Measurements from ENCODE around the gene PPIE.

Gene PPIE

DNA sequence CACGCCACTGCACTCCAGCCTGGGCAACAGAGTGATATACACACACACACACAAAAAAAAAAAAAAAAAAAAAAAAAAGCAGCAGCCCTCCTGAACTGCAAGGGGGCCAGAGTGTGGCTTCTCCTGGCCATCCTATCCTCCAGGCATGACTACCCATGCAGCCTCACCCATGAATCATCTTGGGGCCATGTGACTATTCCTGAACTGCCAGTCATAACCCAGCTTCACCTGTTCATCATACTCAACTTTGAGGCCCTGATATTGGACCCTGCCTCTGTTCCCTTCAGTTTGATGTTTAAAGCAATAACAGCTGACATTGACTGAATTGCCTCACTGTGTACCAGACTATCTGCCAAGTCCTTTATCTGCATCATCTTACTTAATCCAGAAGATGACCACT is 44.7 kb upstream of the PPIE start:
- Histone ChIP-seq H3K9ac (ENCODE audit: insufficient read length) (no peak overlapping the region), H3K27ac (no peak overlapping the region), H3K36me3 (ENCODE audit: insufficient read depth, low read length) (no peaks in the 10 kb centered on the region), H3K4me3 (no peak overlapping the region), H3K9me3 (ENCODE audit: low read depth, low read length) (no peaks in the 10 kb centered on the region)
- TF ChIP-seq EZH2 (IDR thresholded peaks at IDR 0.05) (no peak), POLR2AphosphoS5 (IDR thresholded peaks at IDR 0.05; ENCODE audit: borderline replicate concordance, low read depth, low read length) (no peak), FOXP2 (optimal IDR thresholded peaks at IDR 0.05; ENCODE audit: control extremely low read depth, extremely low read length, insufficient read depth) (no peak)
- no peak for DNase-seq (ENCODE audit: low read depth, low spot score)

DNA sequence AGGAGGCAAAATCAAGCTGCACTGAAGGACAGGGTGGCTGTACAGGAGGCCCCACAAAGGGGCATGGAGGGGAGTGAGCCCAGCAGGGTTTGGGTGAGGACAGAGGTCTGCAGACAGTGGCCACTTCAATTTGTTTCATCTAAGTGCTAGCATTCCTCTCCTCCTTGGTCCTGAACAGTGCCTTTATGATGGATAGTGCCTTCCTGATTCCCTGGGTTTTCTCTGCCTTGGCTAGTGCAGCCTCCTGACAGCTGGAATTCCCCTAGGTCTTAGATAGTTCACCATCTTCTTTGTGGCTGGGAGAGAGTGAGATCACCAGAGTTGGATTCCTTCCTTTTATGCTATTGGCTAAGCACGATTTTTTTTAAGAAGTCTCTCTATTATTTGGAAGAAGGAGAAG is 43.7 kb upstream of the PPIE start:
- Histone ChIP-seq H3K9ac (ENCODE audit: insufficient read length) (no peak overlapping the region), H3K27ac (no peak overlapping the region), H3K4me3 (no peak overlapping the region), H3K9me3 (ENCODE audit: low read depth, low read length) (no peaks in the 10 kb centered on the region), H3K36me3 (ENCODE audit: insufficient read depth, low read length) (no peaks in the 10 kb centered on the region)
- no peak for DNase-seq (ENCODE audit: low read depth, low spot score)
- TF ChIP-seq EZH2 (IDR thresholded peaks at IDR 0.05): no peak
- no peak for TF ChIP-seq FOXP2 (optimal IDR thresholded peaks at IDR 0.05; ENCODE audit: control extremely low read depth, extremely low read length, insufficient read depth)
- TF ChIP-seq POLR2AphosphoS5 (IDR thresholded peaks at IDR 0.05; ENCODE audit: borderline replicate concordance, low read depth, low read length): no peak

DNA sequence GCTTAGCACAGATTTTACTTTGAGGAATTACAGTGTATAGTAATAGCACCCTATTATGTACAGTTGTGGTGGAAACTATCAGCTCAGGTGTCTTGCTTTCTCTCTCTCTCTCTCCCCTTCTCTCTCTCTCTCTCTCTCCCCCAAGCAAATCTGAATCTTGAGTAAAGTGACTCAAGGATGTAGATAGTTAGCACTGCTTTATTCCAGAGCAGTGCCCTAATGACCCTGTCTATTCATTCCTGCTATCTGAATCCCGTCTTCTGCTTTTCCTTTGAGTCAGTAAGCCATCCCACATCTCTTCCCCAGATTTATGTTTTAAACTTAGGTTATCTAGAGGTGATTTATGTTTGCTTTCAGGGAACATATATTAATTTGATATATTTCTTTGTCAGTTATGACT is 42.2 kb upstream of the PPIE start:
- no peak overlapping the region for H3K9ac ChIP-seq (ENCODE audit: insufficient read length)
- no peak overlapping the region for H3K27ac ChIP-seq
- DNase-seq (ENCODE audit: low read depth, low spot score): no peak
- TF ChIP-seq FOXP2 (optimal IDR thresholded peaks at IDR 0.05; ENCODE audit: control extremely low read depth, extremely low read length, insufficient read depth) (no peak), EZH2 (IDR thresholded peaks at IDR 0.05) (no peak), POLR2AphosphoS5 (IDR thresholded peaks at IDR 0.05; ENCODE audit: borderline replicate concordance, low read depth, low read length) (no peak)
- no peaks in the 10 kb centered on the region for H3K9me3 ChIP-seq (ENCODE audit: low read depth, low read length)
- H3K4me3 ChIP-seq: no peak overlapping the region
- no peaks in the 10 kb centered on the region for H3K36me3 ChIP-seq (ENCODE audit: insufficient read depth, low read length)

DNA sequence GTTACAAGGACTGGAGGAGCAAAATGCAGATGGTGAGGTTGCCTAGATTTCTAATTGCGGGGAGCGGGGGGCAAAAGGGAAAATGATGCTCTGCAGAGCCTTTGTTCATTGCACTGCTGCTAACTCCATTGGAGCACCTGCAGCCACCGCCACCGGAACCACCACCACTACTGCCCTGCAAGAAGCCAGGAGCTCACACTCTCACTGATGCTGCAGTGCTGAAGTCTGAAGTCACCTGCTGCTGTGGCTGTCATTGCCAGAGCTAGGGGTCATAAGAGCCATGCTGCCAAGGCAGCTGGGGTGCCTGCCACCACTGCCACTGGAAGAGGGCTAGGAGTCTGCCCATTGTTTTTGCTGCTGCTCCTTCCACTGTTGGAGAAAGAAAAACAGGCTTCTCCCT is 40.1 kb upstream of the PPIE start:
- TF ChIP-seq EZH2 (IDR thresholded peaks at IDR 0.05) (no peak), POLR2AphosphoS5 (IDR thresholded peaks at IDR 0.05; ENCODE audit: borderline replicate concordance, low read depth, low read length) (no peak), FOXP2 (optimal IDR thresholded peaks at IDR 0.05; ENCODE audit: control extremely low read depth, extremely low read length, insufficient read depth) (no peak)
- Histone ChIP-seq H3K9me3 (ENCODE audit: low read depth, low read length) (no peaks in the 10 kb centered on the region), H3K9ac (ENCODE audit: insufficient read length) (no peak overlapping the region), H3K4me3 (no peak overlapping the region), H3K27ac (no peak overlapping the region), H3K36me3 (ENCODE audit: insufficient read depth, low read length) (no peaks in the 10 kb centered on the region)
- no peak for DNase-seq (ENCODE audit: low read depth, low spot score)

DNA sequence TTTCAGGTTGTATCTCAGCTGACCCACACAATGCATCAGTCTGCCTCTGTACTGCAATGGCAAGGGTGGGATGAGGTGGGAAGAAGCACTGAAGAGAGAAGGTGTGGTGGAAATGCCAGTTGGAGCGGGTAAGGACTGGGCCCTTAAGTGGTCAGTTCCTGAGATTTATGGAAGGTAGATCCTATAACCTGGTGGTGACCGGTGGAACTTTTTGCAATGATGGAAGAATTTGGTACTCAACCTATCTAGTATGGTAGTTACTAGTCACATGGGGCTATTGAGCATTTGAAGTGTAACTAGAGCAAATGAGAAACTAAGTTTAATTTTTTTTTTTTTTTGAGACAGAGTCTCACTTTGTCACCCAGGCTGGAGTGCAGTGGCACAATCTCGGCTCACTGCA is 39.3 kb upstream of the PPIE start:
- no peak overlapping the region for H3K9ac ChIP-seq (ENCODE audit: insufficient read length)
- no peak for DNase-seq (ENCODE audit: low read depth, low spot score)
- H3K4me3 ChIP-seq: no peak overlapping the region
- no peaks in the 10 kb centered on the region for H3K36me3 ChIP-seq (ENCODE audit: insufficient read depth, low read length)
- TF ChIP-seq FOXP2 (optimal IDR thresholded peaks at IDR 0.05; ENCODE audit: control extremely low read depth, extremely low read length, insufficient read depth) (no peak), POLR2AphosphoS5 (IDR thresholded peaks at IDR 0.05; ENCODE audit: borderline replicate concordance, low read depth, low read length) (no peak), EZH2 (IDR thresholded peaks at IDR 0.05) (no peak)
- H3K27ac ChIP-seq: no peak overlapping the region
- H3K9me3 ChIP-seq (ENCODE audit: low read depth, low read length): no peaks in the 10 kb centered on the region

DNA sequence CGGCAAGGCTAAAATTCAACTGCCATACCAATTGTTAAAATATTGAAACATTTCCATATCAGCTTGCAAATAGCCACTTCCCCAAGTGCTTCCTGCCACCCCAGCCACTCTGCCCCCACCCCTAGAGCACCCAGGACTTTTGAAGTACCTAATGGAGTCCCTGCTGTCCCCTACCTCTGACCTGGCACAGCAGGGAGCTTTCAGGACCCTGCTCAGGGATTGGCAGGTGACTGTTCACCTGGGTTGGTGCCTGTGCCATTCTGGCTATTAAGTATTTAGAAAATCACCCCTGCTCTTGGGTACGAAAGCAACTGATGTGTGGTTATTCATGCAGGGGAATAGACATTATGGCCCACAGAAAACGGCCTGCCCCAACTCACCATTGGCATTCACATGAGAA is 38.3 kb upstream of the PPIE start:
- no peak overlapping the region for H3K4me3 ChIP-seq
- no peak for DNase-seq (ENCODE audit: low read depth, low spot score)
- H3K27ac ChIP-seq: no peak overlapping the region
- no peak overlapping the region for H3K9ac ChIP-seq (ENCODE audit: insufficient read length)
- TF ChIP-seq FOXP2 (optimal IDR thresholded peaks at IDR 0.05; ENCODE audit: control extremely low read depth, extremely low read length, insufficient read depth): no peak
- TF ChIP-seq POLR2AphosphoS5 (IDR thresholded peaks at IDR 0.05; ENCODE audit: borderline replicate concordance, low read depth, low read length): no peak
- TF ChIP-seq EZH2 (IDR thresholded peaks at IDR 0.05): no peak
- no peaks in the 10 kb centered on the region for H3K36me3 ChIP-seq (ENCODE audit: insufficient read depth, low read length)
- H3K9me3 ChIP-seq (ENCODE audit: low read depth, low read length): no peaks in the 10 kb centered on the region

DNA sequence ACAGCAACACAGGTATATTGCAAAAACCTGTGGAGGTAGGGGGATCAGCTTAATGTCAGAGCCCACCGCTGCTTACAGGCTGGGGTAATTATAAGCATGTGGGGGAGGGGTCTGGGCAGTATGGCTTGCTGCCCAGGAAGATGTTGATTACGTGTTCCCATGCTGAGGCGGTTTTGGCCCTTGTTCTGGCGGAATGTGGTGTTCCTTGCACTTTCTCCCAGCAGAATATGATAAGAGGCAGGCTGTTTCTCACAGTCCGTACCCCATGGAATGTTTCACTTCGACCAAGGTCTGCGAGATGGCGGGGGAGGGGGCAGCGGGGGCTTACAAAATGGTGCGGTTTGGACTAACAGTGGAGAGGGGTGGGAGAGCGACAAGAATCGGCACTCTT is 37.6 kb upstream of the PPIE start:
- no peak overlapping the region for H3K9ac ChIP-seq (ENCODE audit: insufficient read length)
- no peak overlapping the region for H3K4me3 ChIP-seq
- H3K36me3 ChIP-seq (ENCODE audit: insufficient read depth, low read length): no peaks in the 10 kb centered on the region
- DNase-seq (ENCODE audit: low read depth, low spot score): no peak
- TF ChIP-seq POLR2AphosphoS5 (IDR thresholded peaks at IDR 0.05; ENCODE audit: borderline replicate concordance, low read depth, low read length) (no peak), FOXP2 (optimal IDR thresholded peaks at IDR 0.05; ENCODE audit: control extremely low read depth, extremely low read length, insufficient read depth) (no peak), EZH2 (IDR thresholded peaks at IDR 0.05) (no peak)
- H3K27ac ChIP-seq: no peak overlapping the region
- H3K9me3 ChIP-seq (ENCODE audit: low read depth, low read length): no peaks in the 10 kb centered on the region

DNA sequence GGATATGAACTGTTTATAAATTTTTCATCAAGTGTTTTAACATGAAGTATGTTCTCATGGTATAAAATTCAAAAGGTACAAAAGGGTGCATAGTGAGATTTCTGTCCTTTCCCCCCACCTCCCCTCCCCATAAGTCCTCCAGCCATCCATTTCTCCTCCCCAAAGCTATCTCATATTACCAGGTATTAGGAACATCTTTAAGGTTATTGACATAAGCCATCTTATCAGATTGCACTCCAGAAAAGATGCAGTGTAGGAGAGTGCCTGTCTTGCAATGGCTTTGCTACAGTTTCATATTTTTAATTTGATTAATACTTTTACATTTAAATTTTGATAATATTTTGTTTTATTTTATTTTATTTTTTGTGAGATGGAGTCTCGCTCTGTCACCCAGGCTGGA is 33.9 kb upstream of the PPIE start:
- Histone ChIP-seq H3K36me3 (ENCODE audit: insufficient read depth, low read length) (no peaks in the 10 kb centered on the region), H3K9me3 (ENCODE audit: low read depth, low read length) (no peaks in the 10 kb centered on the region), H3K27ac (no peak overlapping the region), H3K4me3 (no peak overlapping the region), H3K9ac (ENCODE audit: insufficient read length) (no peak overlapping the region)
- no peak for DNase-seq (ENCODE audit: low read depth, low spot score)
- TF ChIP-seq POLR2AphosphoS5 (IDR thresholded peaks at IDR 0.05; ENCODE audit: borderline replicate concordance, low read depth, low read length) (no peak), EZH2 (IDR thresholded peaks at IDR 0.05) (no peak), FOXP2 (optimal IDR thresholded peaks at IDR 0.05; ENCODE audit: control extremely low read depth, extremely low read length, insufficient read depth) (no peak)

DNA sequence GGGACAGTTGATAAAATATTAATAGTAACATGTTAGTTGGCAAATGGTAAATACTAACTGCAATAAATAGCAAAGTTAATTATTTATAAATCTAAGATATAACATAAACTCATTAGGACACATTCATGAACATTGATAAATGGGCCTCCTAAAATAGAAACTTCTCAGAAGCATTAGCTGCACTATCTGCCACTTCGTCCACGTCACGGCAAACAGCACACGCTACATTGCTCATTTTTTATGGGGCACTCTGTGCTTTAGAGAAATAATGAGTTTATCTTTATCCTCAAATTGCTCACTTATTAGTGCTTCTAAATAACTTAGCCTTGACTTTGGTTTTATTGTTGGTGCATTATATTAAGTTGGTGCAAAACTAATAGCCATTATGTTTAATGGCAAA is 31.2 kb upstream of the PPIE start:
- Histone ChIP-seq H3K4me3 (no peak overlapping the region), H3K9ac (ENCODE audit: insufficient read length) (no peak overlapping the region), H3K27ac (no peak overlapping the region), H3K36me3 (ENCODE audit: insufficient read depth, low read length) (no peaks in the 10 kb centered on the region), H3K9me3 (ENCODE audit: low read depth, low read length) (no peaks in the 10 kb centered on the region)
- no peak for DNase-seq (ENCODE audit: low read depth, low spot score)
- TF ChIP-seq EZH2 (IDR thresholded peaks at IDR 0.05) (no peak), FOXP2 (optimal IDR thresholded peaks at IDR 0.05; ENCODE audit: control extremely low read depth, extremely low read length, insufficient read depth) (no peak), POLR2AphosphoS5 (IDR thresholded peaks at IDR 0.05; ENCODE audit: borderline replicate concordance, low read depth, low read length) (no peak)

All from SK-N-MC (cell line).